H9 (cell line): Measurements from ENCODE around the gene TMEM100. TPM values are rescaled to one million over a fixed set of nuclear protein-coding genes. Genes with fewer than 3 reads are reported as not detected.
A peak's percentile ranks its signal among the peaks of the same experiment; 100 is the strongest.

ENCODE experiments used
- DNase-seq: peaks from one replicate; pipeline ENCODE4 v3.0.0-alpha.2; 2017
- H2AFZ ChIP-seq: one replicate; pipeline ENCODE4 v1.6.1; 2013; ENCODE audit warnings: mild to moderate bottlenecking, low read length, control low read depth, moderate library complexity
- H2AK5ac ChIP-seq: 2 replicates; pipeline ENCODE4 v1.6.1; 2013; ENCODE audit warnings: low read length, control low read depth, mixed read lengths; ENCODE audit not compliant: insufficient read length
- H2BK120ac ChIP-seq: one replicate; pipeline ENCODE4 v1.6.1; 2013; ENCODE audit warnings: low read depth, mild to moderate bottlenecking, low read length, control low read depth, inconsistent platforms; ENCODE audit not compliant: poor library complexity, severe bottlenecking
- H2BK12ac ChIP-seq: 2 replicates; pipeline ENCODE4 v1.6.1; 2013; ENCODE audit warnings: low read length, control low read depth, mixed read lengths, low read depth; ENCODE audit not compliant: insufficient read length
- H2BK15ac ChIP-seq: 2 replicates; pipeline ENCODE4 v1.6.1; 2013; ENCODE audit warnings: low read depth, low read length, control low read depth
- H2BK20ac ChIP-seq: one replicate; pipeline ENCODE4 v1.6.1; 2013; ENCODE audit warnings: low read depth, mild to moderate bottlenecking, low read length, control low read depth, inconsistent platforms; ENCODE audit not compliant: poor library complexity, severe bottlenecking
- H2BK5ac ChIP-seq: 2 replicates; pipeline ENCODE4 v1.6.1; 2013; ENCODE audit warnings: low read length, control low read depth, mixed read lengths; ENCODE audit not compliant: insufficient read length
- H3K14ac ChIP-seq: 2 replicates; pipeline ENCODE4 v1.6.1; 2013; ENCODE audit warnings: low read length, control low read depth; ENCODE audit not compliant: insufficient read depth
- H3K18ac ChIP-seq: 2 replicates; pipeline ENCODE4 v1.6.1; 2013; ENCODE audit warnings: low read depth, mild to moderate bottlenecking, mixed read lengths, low read length, control low read depth; ENCODE audit not compliant: insufficient read length
- H3K23ac ChIP-seq: 2 replicates; pipeline ENCODE4 v1.6.1; 2013; ENCODE audit warnings: low read length, control low read depth, mixed read lengths, low read depth; ENCODE audit not compliant: insufficient read length
- H3K23me2 ChIP-seq: 2 replicates; pipeline ENCODE4 v1.6.1; 2013; ENCODE audit warnings: low read depth, mild to moderate bottlenecking, mixed read lengths, low read length, control low read depth; ENCODE audit not compliant: insufficient read length, poor library complexity, severe bottlenecking
- H3K27ac ChIP-seq: 2 replicates; pipeline ENCODE4 v1.5.1; 2013; ENCODE audit warnings: low read length, control low read depth, mixed read lengths, low read depth; ENCODE audit not compliant: insufficient read length
- H3K27me3 ChIP-seq: 2 replicates; pipeline ENCODE4 v1.6.1; 2013; ENCODE audit warnings: low read length, control low read depth, inconsistent platforms; ENCODE audit not compliant: insufficient read depth
- H3K4ac ChIP-seq: 2 replicates; pipeline ENCODE4 v1.6.1; 2013; ENCODE audit warnings: low read depth, mild to moderate bottlenecking, control low read depth, inconsistent platforms, low read length, moderate library complexity
- H3K4me1 ChIP-seq: 2 replicates; pipeline ENCODE4 v1.6.1; 2013; ENCODE audit warnings: low read length, control low read depth, inconsistent platforms; ENCODE audit not compliant: insufficient read depth
- H3K4me2 ChIP-seq: 2 replicates; pipeline ENCODE4 v1.6.1; 2013; ENCODE audit warnings: low read length, control low read depth, mixed read lengths; ENCODE audit not compliant: insufficient read length, insufficient read depth
- H3K56ac ChIP-seq: 2 replicates; pipeline ENCODE4 v1.6.1; 2013; ENCODE audit warnings: low read depth, mild to moderate bottlenecking, mixed read lengths, low read length, control low read depth; ENCODE audit not compliant: insufficient read length
- H3K79me1 ChIP-seq: 2 replicates; pipeline ENCODE4 v1.6.1; 2013; ENCODE audit warnings: low read depth, mild to moderate bottlenecking, moderate library complexity, low read length, control low read depth, inconsistent platforms; ENCODE audit not compliant: insufficient read depth, poor library complexity, severe bottlenecking
- H3K79me2 ChIP-seq: 2 replicates; pipeline ENCODE4 v1.6.1; 2013; ENCODE audit warnings: low read length, control low read depth, inconsistent platforms; ENCODE audit not compliant: insufficient read depth
- H3K9ac ChIP-seq: 2 replicates; pipeline ENCODE4 v1.6.1; 2013; ENCODE audit warnings: low read length, control low read depth, mixed read lengths; ENCODE audit not compliant: insufficient read length; ENCODE audit errors: extremely low read depth
- H3K9me3 ChIP-seq: one replicate; pipeline ENCODE4 v1.6.1; 2013; ENCODE audit warnings: low read depth, low read length, inconsistent platforms; ENCODE audit not compliant: control insufficient read depth
- H3T11ph ChIP-seq: one replicate; pipeline ENCODE4 v1.6.1; 2013; ENCODE audit warnings: mild to moderate bottlenecking, low read length, control low read depth, inconsistent platforms
- H4K20me1 ChIP-seq: one replicate; pipeline ENCODE4 v1.6.1; 2013; ENCODE audit not compliant: control insufficient read depth, insufficient read length, insufficient read depth
- H4K5ac ChIP-seq: 2 replicates; pipeline ENCODE4 v1.6.1; 2013; ENCODE audit warnings: low read depth, mild to moderate bottlenecking, mixed read lengths, low read length, control low read depth; ENCODE audit not compliant: insufficient read length
- H4K8ac ChIP-seq: replicated peaks from 2 replicates; pipeline ENCODE4 v1.6.1; 2013; ENCODE audit warnings: low read length, control low read depth, mixed read lengths, low read depth; ENCODE audit not compliant: insufficient read length
- H4K91ac ChIP-seq: 2 replicates; pipeline ENCODE4 v1.6.1; 2013; ENCODE audit warnings: low read depth, mild to moderate bottlenecking, moderate library complexity, mixed read lengths, low read length, control low read depth; ENCODE audit not compliant: insufficient read length
- H3K27ac Mint-ChIP-seq, 3 experiments: 2 replicates in 2 of 3; 3 replicates in 1 of 3; pipeline ENCODE4 v1.8.0; 2020 to 2021; ENCODE audit warnings: mixed read lengths in 3 of 3, mild to moderate bottlenecking in 1 of 3, moderate library complexity in 1 of 3
- H3K27me3 Mint-ChIP-seq: 2 replicates; pipeline ENCODE4 v1.8.0; 2021; ENCODE audit warnings: low read depth, mild to moderate bottlenecking, moderate library complexity, mixed read lengths
- H3K36me3 Mint-ChIP-seq, 3 experiments: 2 replicates in 2 of 3; 3 replicates in 1 of 3; pipeline ENCODE4 v1.8.0; 2020 to 2021; ENCODE audit warnings: low read depth in 3 of 3, mixed read lengths in 3 of 3; ENCODE audit not compliant: insufficient read depth in 1 of 3
- H3K4me1 Mint-ChIP-seq, 2 experiments: 2 replicates each; pipeline ENCODE4 v1.8.0; 2020; ENCODE audit warnings: mixed read lengths in 2 of 2
- H3K4me3 Mint-ChIP-seq, 2 experiments: 2 replicates in 1 of 2; 3 replicates in 1 of 2; pipeline ENCODE4 v1.8.0; 2020 to 2021; ENCODE audit warnings: mild to moderate bottlenecking in 2 of 2, mixed read lengths in 2 of 2, moderate library complexity in 1 of 2
- H3K9me3 Mint-ChIP-seq, 2 experiments: 2 replicates in 1 of 2; 3 replicates in 1 of 2; pipeline ENCODE4 v1.8.0; 2020; ENCODE audit warnings: mild to moderate bottlenecking in 2 of 2, mixed read lengths in 2 of 2, moderate library complexity in 1 of 2
- CTCF ChIP-seq: fragments of 200-600 bp; sonication (generic); conservative IDR thresholded peaks from 3 replicates; pipeline ENCODE4 v1.8.0; 2021; ENCODE audit warnings: antibody characterized with exemption, mild to moderate bottlenecking
- WGBS: extraction: QIAGEN DNeasy Blood & Tissue Kit; methylation state at CpG from one replicate; pipeline ENCODE4 v1.1.7; 2013; ENCODE audit warnings: missing lambda C conversion rate, low lambda C conversion rate, mixed read lengths; ENCODE audit not compliant: insufficient read length; ENCODE audit errors: extremely low coverage; 5-methylcytosine and 5-hydroxymethylcytosine counted together
- total RNA-seq: library from RNA; stranded (reverse); gene quantifications from 2 replicates; pipeline ENCODE4 v1.2.1, GENCODE V29; 2021

TMEM100 gene
- total RNA-seq, 1 experiment from 2014 or later: 0.17 TPM

- no peak overlapping the region for H3K23ac ChIP-seq
- TF ChIP-seq CTCF: no peak
- Mint-ChIP-seq H3K27me3 (no peaks in the 10 kb centered on the region), H3K4me3 (peak overlapping the region in 1 of 2 experiments; percentile 19; a peak in 3 of 5 replicates), H3K4me1 (peaks cover 37 to 46% of the 10 kb centered on the region in 2 experiments), H3K9me3 (no peaks in the 10 kb centered on the region), H3K27ac (peak overlapping the region; percentile 14 to 66 (median 56); a peak in 5 of 7 replicates), H3K36me3 (no peaks in the 10 kb centered on the region)
- H2AK5ac ChIP-seq: no peak overlapping the region
- no peak overlapping the region for H3K4me2 ChIP-seq
- no peak overlapping the region for H2BK5ac ChIP-seq
- WGBS: no CpG with 5 or more reads among the region's 4 CpGs
- H3K27me3 ChIP-seq: 0 out of 2 replicates have a peak, but pooled peaks cover 3% of the 10 kb centered on the region
- no peak overlapping the region for H2BK120ac ChIP-seq
- H4K8ac ChIP-seq: no peak overlapping the region
- no peaks in the 10 kb centered on the region for H3K79me1 ChIP-seq
- H3K18ac ChIP-seq: no peak overlapping the region
- H2BK15ac ChIP-seq: no peak overlapping the region
- H3K79me2 ChIP-seq: no peaks in the 10 kb centered on the region
- H3K9me3 ChIP-seq: no peaks in the 10 kb centered on the region
- H3K23me2 ChIP-seq: no peaks in the 10 kb centered on the region
- H4K5ac ChIP-seq: no peak overlapping the region
- no peak overlapping the region for H2BK12ac ChIP-seq
- H2AFZ ChIP-seq: no peak overlapping the region
- H3K56ac ChIP-seq: no peak overlapping the region
- H3K4ac ChIP-seq: no peak overlapping the region
- no peak overlapping the region for H3T11ph ChIP-seq
- no peak overlapping the region for H3K9ac ChIP-seq
- H4K20me1 ChIP-seq: no peaks in the 10 kb centered on the region
- H2BK20ac ChIP-seq: no peak overlapping the region
- H4K91ac ChIP-seq: no peak overlapping the region
- H3K14ac ChIP-seq: no peak overlapping the region
- no peak overlapping the region for H3K27ac ChIP-seq
- peaks cover 8% of the 10 kb centered on the region; the same call in 1 of the 2 replicates for H3K4me1 ChIP-seq
- DNase-seq: peak; percentile 39
Observed at GRCh38 chr17:55734128-55734781, 11.6 kb upstream of the TMEM100 start.
